CD1c-positive myeloid dendritic cell (primary cell): ENCODE measurements around the gene GRIA1.

Source experiments
- DNase-seq: peaks from one replicate; pipeline ENCODE4 v3.0.0-alpha.2; 2016; ENCODE audit errors: extremely low spot score

GRIA1 gene

DNA sequence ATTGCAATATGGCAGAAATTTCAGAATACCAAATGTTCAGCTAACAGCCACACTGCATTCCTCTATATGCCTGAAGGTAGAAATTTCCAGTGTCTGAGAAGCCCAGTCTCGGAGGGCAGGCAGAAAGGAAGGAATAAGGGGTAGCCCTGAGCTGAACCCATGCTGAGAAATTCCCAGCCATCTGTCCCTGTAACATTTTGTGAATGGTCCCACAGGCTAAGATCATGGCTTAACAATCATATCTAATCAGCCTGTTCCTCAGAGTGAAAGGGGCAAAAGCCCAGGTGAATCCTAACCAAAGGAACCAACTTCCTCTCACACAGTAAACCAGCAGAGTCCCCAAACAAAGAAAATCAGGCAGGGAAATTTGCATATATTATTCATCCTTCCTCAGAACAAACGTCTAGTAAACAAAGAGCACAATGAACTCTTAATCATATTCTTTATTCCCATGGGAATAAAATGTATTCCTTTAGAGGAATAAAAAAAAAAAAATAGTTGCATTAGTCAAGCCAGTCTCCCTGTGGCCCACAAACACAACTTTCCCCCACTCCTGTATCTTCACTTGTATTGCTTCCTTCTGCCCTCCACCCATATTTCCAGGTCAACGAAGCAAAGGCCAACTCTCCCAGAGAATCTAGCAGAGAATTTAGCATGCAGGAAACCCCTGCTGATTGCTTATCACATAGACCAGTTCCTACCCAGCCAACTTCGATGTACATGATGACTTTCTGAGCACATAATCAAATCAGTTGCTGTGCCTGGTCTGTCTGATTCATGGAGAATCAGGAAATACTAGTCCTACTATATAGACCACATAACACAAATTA lies 290.6 kb downstream of the GRIA1 start:
- DNase-seq = no peak

GRCh38 chr5:153782589-153783361 lies 292.3 kb downstream of the GRIA1 start:
- no peak for DNase-seq

- DNase-seq = no peak
These were observed 292.8 kb downstream of the GRIA1 start for GRCh38 chr5:153783362-153783658.

DNA sequence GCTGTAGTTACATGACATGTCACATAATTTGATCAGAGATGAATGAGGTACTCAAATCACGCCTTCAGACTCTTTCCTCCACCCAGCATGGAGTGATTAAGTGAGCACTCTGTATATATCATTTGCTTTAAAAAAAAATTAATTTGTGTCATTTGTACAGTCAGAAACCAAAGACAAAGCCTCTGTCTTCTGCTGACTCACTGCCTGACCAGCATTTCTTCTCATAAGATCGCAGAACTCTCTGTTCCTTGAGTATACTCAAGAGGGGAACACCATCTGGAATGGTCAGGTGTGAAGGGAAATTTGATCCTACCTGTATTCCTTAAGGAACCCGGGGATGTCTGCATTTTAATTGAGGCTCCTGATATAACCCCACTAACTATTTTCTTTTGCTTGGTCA lies 293.8 kb downstream of the GRIA1 start:
- no peak for DNase-seq

- no peak for DNase-seq
These were observed 300.9 kb downstream of the GRIA1 start for GRCh38 chr5:153791339-153791738.

- DNase-seq = peak; percentile 24
These were observed 301.8 kb downstream of the GRIA1 start for GRCh38 chr5:153792305-153792704.

DNA sequence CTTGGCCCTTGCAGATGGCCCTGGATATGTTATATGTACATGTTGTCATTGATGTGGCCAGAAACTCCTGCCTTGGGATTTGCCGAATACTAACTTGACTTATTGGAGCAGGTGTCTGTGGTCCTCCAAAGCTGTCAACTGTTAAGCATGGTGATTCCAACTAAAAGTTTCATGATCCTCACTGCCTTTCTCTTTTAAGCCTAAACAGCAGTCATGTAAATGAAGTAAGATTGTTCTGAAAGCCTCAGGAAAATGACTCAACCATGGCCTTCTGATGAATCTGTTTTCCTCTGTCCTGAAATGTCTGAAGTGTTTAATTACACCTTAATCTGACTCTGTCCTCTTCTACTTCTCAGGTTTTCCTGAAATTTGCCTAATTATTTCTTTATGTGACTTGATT lies 303.2 kb downstream of the GRIA1 start:
- no peak for DNase-seq

DNA sequence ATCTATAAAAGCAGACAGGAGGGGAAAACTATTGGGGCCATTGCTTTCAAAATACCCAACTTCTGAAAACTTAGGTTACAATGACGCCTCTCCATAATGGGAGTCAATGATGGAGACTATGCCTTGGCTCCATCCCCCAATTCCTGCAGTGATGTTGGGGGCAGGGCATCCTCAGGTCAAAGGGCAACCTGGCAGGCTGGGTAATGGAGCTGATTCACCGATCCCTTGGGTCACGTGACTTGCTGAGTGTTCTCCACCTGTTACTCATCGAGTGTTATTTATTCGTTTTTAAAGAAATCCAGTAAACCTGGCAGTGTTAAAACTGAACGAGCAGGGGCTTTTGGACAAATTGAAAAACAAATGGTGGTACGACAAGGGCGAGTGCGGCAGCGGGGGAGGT lies 303.9 kb downstream of the GRIA1 start:
- DNase-seq = no peak

DNA sequence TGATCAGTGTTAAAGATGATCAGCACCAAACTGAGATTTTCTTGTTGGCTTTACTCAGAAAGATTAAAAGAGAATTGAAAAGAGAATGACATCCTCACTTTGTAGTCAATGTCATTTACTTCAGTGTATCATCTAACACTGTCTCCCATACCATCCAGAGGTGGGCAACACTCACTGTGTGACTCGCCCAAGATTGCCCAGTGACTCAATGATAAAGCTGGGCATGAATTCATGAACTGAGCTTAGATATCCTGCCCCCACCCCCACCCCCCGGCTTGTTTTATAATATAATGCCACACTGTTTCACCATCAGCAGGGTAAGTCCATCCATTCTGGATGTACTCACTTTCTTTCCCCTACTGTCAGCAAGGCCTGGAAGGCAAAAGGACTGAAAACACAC lies 306.1 kb downstream of the GRIA1 start:
- no peak for DNase-seq

DNA sequence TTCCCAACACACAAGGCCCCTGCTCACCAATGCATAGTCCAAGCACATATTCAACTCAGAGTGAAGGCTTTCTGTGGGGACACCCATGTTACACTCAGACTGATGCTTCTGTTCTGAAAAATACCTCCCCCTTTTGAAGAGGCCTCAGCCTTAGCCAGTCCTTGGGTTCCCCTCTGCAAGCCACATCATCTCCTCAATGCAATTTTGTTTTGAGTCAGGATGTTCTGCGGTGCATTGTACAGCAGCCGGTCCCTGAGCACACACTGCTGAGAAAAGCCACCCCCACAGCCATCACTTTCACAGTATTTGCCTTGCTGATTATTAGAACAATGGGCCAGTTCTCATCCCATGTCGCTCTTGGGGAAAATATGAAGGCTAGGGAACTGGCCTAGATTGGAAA lies 307.0 kb downstream of the GRIA1 start:
- DNase-seq = no peak

DNA sequence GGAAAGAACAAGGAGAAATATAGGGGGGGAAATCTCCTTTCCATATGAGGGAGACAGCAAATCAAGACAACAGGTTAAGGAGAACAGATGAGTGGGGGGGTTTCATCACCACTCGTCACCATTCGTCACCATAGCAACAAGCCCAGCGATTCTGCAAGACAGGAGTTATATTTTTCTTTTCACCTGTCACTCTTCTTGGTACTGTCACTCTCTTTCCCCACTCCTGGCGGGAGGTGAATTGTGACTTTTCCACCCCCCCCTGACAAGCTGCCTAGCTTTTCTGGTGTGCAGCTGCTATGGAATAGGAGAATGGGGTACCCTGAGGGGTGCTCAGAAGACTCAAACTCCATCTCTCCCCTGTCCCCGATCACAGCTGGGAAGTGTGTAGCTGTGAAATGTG lies 308.4 kb downstream of the GRIA1 start:
- no peak for DNase-seq

DNA sequence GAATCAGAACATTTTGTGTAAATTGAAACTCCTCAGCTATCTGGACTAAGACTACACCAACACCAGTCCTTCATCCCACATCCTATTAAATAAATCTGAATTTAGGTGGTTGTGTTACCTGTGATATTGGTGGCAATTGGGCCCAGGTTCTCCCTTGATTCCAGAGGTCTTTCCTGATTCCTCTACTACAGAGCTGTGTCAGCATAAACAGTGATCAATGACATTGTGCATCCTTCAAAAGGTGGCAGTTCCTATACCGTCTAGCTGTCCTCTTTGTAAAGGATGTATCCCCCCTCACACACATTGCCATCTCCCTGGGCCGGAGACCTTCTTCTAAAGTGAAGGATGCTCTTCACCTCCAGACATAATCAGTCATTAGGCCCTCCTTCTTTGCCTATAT lies 309.0 kb downstream of the GRIA1 start:
- no peak for DNase-seq

DNA sequence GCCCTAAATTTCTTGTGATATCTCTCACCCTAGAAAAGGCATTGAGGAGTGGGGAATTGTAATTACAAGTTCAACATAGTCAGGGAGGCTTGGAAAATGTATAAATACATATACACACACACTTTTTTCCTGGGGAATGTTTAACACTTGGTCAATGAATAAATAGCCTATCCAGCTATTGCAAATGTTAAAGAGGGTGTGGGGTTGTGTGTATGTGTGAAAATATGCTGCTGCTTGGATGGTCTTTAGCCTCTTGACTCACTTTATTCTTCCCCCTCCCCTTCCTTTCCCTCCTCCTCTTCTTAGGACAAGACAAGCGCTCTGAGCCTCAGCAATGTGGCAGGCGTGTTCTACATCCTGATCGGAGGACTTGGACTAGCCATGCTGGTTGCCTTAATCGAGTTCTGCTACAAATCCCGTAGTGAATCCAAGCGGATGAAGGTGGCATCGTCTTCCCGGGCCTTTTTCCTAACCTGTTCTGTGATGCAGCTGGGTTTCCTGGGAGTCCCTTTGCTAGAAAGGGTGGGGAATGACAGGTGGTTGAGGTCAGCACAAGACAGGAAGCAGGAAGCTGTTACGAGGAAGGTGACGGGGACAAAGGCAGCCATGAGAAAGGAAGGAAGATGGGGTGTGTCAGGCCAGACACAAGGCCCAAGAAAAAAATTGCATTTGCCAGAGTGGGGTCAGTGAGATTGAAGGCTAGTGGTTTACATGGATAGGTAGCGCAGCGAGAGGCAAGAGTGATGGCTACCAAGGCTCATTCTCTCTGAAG lies 311.8 kb downstream of the GRIA1 start:
- DNase-seq = no peak

DNA sequence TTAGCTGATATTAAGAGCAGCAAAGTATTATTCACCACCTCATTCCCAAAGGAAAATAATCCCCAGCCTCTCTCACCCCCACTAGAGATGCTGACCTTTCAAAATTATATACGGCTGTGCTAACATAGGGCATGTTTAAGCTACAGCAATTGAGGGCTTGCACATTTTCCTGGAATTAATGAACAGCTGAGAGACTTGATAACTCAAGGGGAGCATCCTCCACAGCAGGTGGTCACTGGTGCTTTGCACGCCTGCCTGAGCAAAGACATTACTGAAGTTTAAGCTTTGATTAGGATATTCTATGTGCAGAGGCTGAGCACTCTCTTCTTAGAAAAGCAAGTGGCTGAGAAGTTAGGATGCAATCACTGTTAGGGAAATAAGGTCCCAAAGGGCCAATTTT lies 317.3 kb downstream of the GRIA1 start:
- no peak for DNase-seq

GRCh38 chr5:153809166-153809565 lies 318.7 kb downstream of the GRIA1 start:
- no peak for DNase-seq

DNA sequence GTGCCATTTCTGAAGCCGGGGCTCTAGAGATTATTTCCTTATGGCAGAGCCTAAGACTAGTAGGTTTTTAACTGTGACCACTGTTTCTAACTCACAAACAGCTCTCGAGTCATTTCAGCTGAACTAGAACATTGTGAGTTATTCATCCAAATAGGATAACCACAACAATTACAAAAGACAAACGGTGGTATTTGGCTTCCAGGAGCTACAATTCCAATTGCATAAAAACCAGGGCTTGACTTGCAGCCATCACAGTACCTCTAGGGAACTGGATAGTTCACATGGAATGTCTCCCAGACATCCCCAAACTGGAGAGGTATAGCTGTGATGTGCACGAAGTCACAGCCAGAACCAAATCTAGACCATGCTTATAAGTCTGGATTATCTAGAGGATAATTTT lies 323.4 kb downstream of the GRIA1 start:
- no peak for DNase-seq

DNA sequence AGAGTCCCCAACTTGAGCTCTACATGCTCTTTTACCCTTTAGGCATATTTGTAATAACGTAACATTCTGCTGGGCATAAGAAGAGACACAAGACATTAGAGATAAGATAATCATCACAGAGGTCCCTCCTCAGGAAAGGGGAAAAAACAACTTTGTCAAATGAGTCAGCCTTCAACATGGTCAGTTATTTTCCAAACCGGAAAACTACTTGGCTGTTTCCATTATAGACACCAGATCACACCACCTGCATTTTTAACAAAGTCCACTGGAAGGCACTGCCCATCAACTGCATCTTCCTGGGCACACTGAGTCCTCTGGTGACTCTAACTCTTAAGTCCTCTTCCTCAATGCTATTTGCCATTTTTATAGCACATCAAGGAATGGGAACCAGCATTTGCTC lies 326.4 kb downstream of the GRIA1 start:
- no peak for DNase-seq

GRCh38 chr5:153818626-153819025 lies 328.2 kb downstream of the GRIA1 start:
- no peak for DNase-seq

- DNase-seq = no peak
These were observed 332.6 kb downstream of the GRIA1 start for GRCh38 chr5:153823036-153823435.

DNA sequence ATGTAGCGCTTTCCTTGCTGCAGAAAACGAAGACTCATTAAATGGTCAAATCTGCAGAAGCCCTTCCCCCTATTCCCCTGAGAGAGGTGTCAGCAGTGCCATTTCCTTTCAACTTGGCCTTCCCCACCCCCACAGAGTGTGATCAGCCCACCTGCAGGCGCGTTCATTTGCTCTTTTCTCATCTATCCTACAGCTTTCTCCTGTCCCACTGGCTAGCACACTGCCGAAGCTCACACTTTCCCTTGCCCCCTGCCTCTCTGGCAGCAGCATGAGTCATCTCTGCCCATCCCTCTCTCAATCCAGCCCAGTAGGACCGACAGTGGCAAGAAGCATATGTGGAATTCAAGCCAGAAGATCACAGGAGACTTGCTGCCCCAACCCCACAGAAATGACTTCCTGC lies 334.4 kb downstream of the GRIA1 start:
- DNase-seq = no peak

DNA sequence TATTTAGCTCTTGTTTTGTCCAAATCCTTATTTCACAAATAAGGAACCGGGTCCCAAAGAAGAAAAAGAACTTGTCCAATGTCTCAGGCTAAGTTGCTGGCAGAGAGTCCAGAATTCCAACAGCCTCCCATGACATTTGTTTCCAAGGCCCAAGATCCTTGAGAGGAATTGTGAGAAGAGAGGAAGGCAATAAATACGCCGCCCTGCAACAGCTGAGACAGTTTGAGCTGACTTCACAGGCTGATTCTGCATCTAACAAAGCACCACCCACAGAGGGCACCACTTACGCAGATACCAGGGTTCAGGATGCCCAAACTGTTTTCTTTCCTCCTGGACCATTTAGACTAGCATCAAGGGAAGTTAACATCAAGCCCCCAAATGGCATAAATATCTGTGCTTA lies 336.9 kb downstream of the GRIA1 start:
- no peak for DNase-seq

DNA sequence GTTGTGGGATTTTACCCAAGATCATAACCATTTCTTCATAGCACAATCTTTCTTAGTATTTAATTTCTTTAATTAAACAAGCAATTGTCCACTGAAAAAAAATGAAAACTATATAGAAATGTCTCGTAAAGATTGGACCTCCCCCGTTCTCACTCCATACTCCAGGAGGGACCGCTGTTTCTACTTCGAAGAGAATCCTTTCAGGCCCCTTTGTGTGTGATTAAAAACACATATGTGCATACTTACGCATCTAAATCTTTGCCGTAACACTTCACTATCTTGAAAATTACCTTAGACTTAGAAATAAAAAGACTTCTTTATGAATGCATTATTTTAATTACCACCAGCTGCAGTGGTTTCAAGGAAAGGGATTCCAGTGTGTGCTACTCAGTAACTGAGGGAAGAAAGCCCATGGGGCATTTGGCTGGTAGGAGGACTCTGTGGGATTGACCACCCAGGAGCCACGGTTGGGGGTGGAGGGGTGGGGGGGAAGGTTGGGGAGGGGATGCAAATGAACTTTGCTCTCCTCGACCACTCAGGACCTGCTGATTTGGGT lies 339.1 kb downstream of the GRIA1 start:
- no peak for DNase-seq
